IMR-90 (cell line): ENCODE results near the gene B9D1. TPM values are rescaled to one million over a fixed set of nuclear protein-coding genes. Genes with fewer than 3 reads are reported as not detected.

ENCODE experiments used
- ATAC-seq: fragments of 200-7000 bp; cut with Tn5 transposase; 2 replicates; pipeline ENCODE4 v1.9.1; 2020; ENCODE audit warnings: low read depth, mild to moderate bottlenecking, moderate library complexity
- BruUV-seq: library from RNA; stranded (reverse); fragments of 400-500 nt; replicated peaks from 2 replicates; lab custom pipeline; 2021; lab: Mats Ljungman, UMichigan
- CTCF ChIA-PET: fragments of 300-600 bp; formaldehyde crosslinking; extraction: SDS; loops from one replicate; lab custom pipeline; 2021; ENCODE audit warnings: antibody characterized with exemption; lab: Yijun Ruan, JAX
- POLR2A ChIA-PET: fragments of 300-600 bp; sonication (Branson Sonifier 250); formaldehyde crosslinking; loops from one replicate; lab custom pipeline; 2022; ENCODE audit warnings: antibody characterized with exemption; ENCODE audit not compliant: unreplicated experiment; lab: Charles Lee
- DNase-seq: peaks from one replicate; pipeline ENCODE4 v3.0.0; 2013
- H2AFZ ChIP-seq: replicated peaks from 2 replicates; pipeline ENCODE3; 2013; ENCODE audit warnings: low read length, mild to moderate bottlenecking; ENCODE audit not compliant: poor library complexity
- H2AK5ac ChIP-seq: 2 replicates; pipeline ENCODE4 v1.6.1; 2013; ENCODE audit warnings: low read depth, low read length, inconsistent platforms
- H2AK9ac ChIP-seq: replicated peaks from 2 replicates; pipeline ENCODE3; 2013; ENCODE audit warnings: mild to moderate bottlenecking, low read depth, low read length, moderate library complexity; ENCODE audit not compliant: poor library complexity
- H2BK120ac ChIP-seq: 2 replicates; pipeline ENCODE4 v1.6.1; 2013; ENCODE audit warnings: low read depth, low read length, inconsistent platforms
- H2BK15ac ChIP-seq: 3 replicates; pipeline ENCODE4 v1.6.1; 2013; ENCODE audit warnings: low read depth, low read length, inconsistent platforms
- H2BK20ac ChIP-seq: 2 replicates; pipeline ENCODE4 v1.6.1; 2013; ENCODE audit warnings: low read depth, mild to moderate bottlenecking, inconsistent platforms, low read length, moderate library complexity
- H2BK5ac ChIP-seq: 2 replicates; pipeline ENCODE4 v1.6.1; 2013; ENCODE audit warnings: mild to moderate bottlenecking, low read depth, low read length, inconsistent platforms; ENCODE audit not compliant: poor library complexity, severe bottlenecking
- H3K14ac ChIP-seq: replicated peaks from 2 replicates; pipeline ENCODE4 v1.6.1; 2013; ENCODE audit warnings: low read depth, low read length, inconsistent platforms
- H3K18ac ChIP-seq: 2 replicates; pipeline ENCODE4 v1.6.1; 2013; ENCODE audit warnings: low read depth, low read length, control low read depth
- H3K23ac ChIP-seq: 2 replicates; pipeline ENCODE4 v1.6.1; 2013; ENCODE audit warnings: low read depth, low read length, inconsistent platforms
- H3K27ac ChIP-seq: 2 replicates; pipeline ENCODE4 v1.5.1; 2013; ENCODE audit warnings: mild to moderate bottlenecking, control low read depth, low read length; ENCODE audit not compliant: insufficient read depth
- H3K27me3 ChIP-seq: 2 replicates; pipeline ENCODE4 v1.6.1; 2013; ENCODE audit warnings: low read length; ENCODE audit not compliant: control insufficient read depth, insufficient read depth
- H3K36me3 ChIP-seq: 2 replicates; pipeline ENCODE4 v1.6.1; 2013; ENCODE audit warnings: low read length, mixed read lengths; ENCODE audit not compliant: control insufficient read depth, insufficient read depth
- H3K4ac ChIP-seq: 2 replicates; pipeline ENCODE4 v1.6.1; 2013; ENCODE audit warnings: low read depth, low read length, inconsistent platforms
- H3K4me1 ChIP-seq: 2 replicates; pipeline ENCODE4 v1.6.1; 2013; ENCODE audit warnings: low read length, mixed read lengths; ENCODE audit not compliant: control insufficient read depth, insufficient read depth
- H3K4me2 ChIP-seq: 2 replicates; pipeline ENCODE4 v1.6.1; 2013; ENCODE audit warnings: low read depth, mild to moderate bottlenecking, control low read depth, low read length, moderate library complexity
- H3K4me3 ChIP-seq: 2 replicates; pipeline ENCODE4 v1.5.1; 2013; ENCODE audit warnings: low read depth, mild to moderate bottlenecking, control low read depth, low read length, moderate library complexity; ENCODE audit not compliant: insufficient read depth
- H3K56ac ChIP-seq: 2 replicates; pipeline ENCODE4 v1.6.1; 2013; ENCODE audit warnings: low read length, inconsistent platforms; ENCODE audit not compliant: insufficient read depth; ENCODE audit errors: extremely low read depth
- H3K79me1 ChIP-seq, 2 experiments: 2 replicates each; pipeline ENCODE4 v1.6.1; 2013; ENCODE audit warnings: low read length in 2 of 2, inconsistent platforms in 1 of 2, low read depth in 1 of 2
- H3K9ac ChIP-seq: 2 replicates; pipeline ENCODE4 v1.6.1; 2013; ENCODE audit warnings: low read depth, low read length, control low read depth
- H3K9me1 ChIP-seq: 2 replicates; pipeline ENCODE4 v1.6.1; 2013; ENCODE audit warnings: low read length, inconsistent platforms; ENCODE audit not compliant: insufficient read depth
- H3K9me3 ChIP-seq: 2 replicates; pipeline ENCODE4 v1.6.1; 2013; ENCODE audit warnings: low read length; ENCODE audit not compliant: control insufficient read depth, insufficient read depth
- H4K20me1 ChIP-seq: 2 replicates; pipeline ENCODE4 v1.6.1; 2013; ENCODE audit warnings: low read length, inconsistent platforms; ENCODE audit not compliant: insufficient read depth
- H4K5ac ChIP-seq: 2 replicates; pipeline ENCODE4 v1.6.1; 2013; ENCODE audit warnings: mild to moderate bottlenecking, low read depth, low read length, control low read depth
- H4K8ac ChIP-seq, 2 experiments: 2 replicates each; pipeline ENCODE4 v1.6.1; 2013; ENCODE audit warnings: low read depth in 2 of 2, low read length in 2 of 2, control low read depth in 1 of 2, inconsistent platforms in 1 of 2
- H4K91ac ChIP-seq: 2 replicates; pipeline ENCODE4 v1.6.1; 2013; ENCODE audit warnings: low read depth, low read length, inconsistent platforms; ENCODE audit not compliant: insufficient read depth
- BHLHE40 ChIP-seq: fragments of 150-350 bp; IDR thresholded peaks from 2 replicates; pipeline ENCODE4 v1.6.1; 2016; ENCODE audit warnings: mild to moderate bottlenecking, low read depth, low read length
- CEBPB ChIP-seq: IDR thresholded peaks from 2 replicates; pipeline ENCODE4 v1.6.1; 2012; ENCODE audit warnings: low read depth, low read length, improper control_type of control experiment
- FOS ChIP-seq: fragments of 150-350 bp; IDR thresholded peaks from 2 replicates; pipeline ENCODE4 v1.6.1; 2016; ENCODE audit warnings: low read depth, low read length
- MAFK ChIP-seq: IDR thresholded peaks from 2 replicates; pipeline ENCODE4 v1.6.1; 2012; ENCODE audit warnings: low read depth, low read length, improper control_type of control experiment
- NFE2L2 ChIP-seq: fragments of 150-350 bp; IDR thresholded peaks from 2 replicates; pipeline ENCODE4 v1.6.1; 2016; ENCODE audit warnings: low read depth, mild to moderate bottlenecking, low read length
- POLR2A ChIP-seq: IDR thresholded peaks from 2 replicates; pipeline ENCODE4 v1.6.1; 2012; ENCODE audit warnings: mild to moderate bottlenecking, low read depth, low read length
- WGBS, 2 experiments: methylation state at CpG; one replicate each; pipeline versions ENCODE4 v1.1.5 to v1.1.7; 2013; ENCODE audit warnings: missing lambda C conversion rate in 2 of 2; ENCODE audit not compliant: insufficient read length in 1 of 2; ENCODE audit errors: extremely low coverage in 2 of 2; 5-methylcytosine and 5-hydroxymethylcytosine counted together
- dilution Hi-C: fragments of 300-500 bp; cut with HindIII; formaldehyde crosslinking; loops from one replicate; pipeline ENCODE4 v1.14.3; 2018; ENCODE audit warnings: low sequenced_read_pairs; ENCODE audit not compliant: unreplicated experiment
- in situ Hi-C: fragments of 300-500 bp; cut with MboI; formaldehyde crosslinking; loops from 3 replicates; pipeline ENCODE4 v1.14.3; 2019; ENCODE audit warnings: low sequenced_read_pairs, inconsistent platforms, mixed read lengths
- intact Hi-C: fragments of 100-400 bp; cut with micrococcal nuclease; formaldehyde crosslinking; loops from 2 replicates; pipeline ENCODE4 v1.10.0; 2022
- polyA plus RNA-seq, 3 experiments: library from polyadenylated mRNA; depleted of rRNA; stranded (reverse); fragments of >200 nt; gene quantifications; 2 replicates each; pipeline ENCODE4 v1.2.3, GENCODE V29; 2012; ENCODE audit warnings: low replicate concordance in 1 of 3
- total RNA-seq: library from RNA; depleted of rRNA; stranded (reverse); fragments of >200 nt; gene quantifications from 2 replicates; pipeline ENCODE4 v1.2.3, GENCODE V29; 2012
- TF ChIP-seq, protein P1 (sequence below): fragments of 150-350 bp; IDR thresholded peaks from 2 replicates; pipeline ENCODE4 v1.6.1; 2016; ENCODE audit warnings: low read depth, mild to moderate bottlenecking, low read length, moderate library complexity, borderline replicate concordance

Gene B9D1
- total and polyA plus RNA-seq, 2 of the 4 experiments (the other 2 are of a cell fraction), result 42.5 to 43.8 TPM

DNA sequence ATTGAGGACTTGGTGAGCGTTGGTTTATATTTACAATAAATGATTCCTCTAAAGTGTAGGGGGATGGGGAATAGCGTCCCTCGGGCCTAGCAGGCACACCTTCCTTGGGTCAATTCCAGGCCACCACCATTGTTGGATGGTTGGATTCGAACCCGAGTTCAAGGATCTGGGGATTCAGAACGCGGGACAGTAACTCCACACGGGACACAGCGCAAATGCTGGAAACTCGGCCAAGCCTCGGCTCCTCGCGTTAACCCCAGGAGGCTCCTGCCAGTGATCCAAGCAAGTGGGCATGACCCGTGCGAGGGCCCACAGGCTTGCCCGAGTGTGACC is 613 bp downstream of the B9D1 start:
- DNase-seq (no peak), ATAC-seq (no peak)
- in situ Hi-C loops, result loop anchor here (5.0 kb wide), 2 partner anchors 85 to 400 kb away; no protein-coding TSS in a partner anchor
- Histone ChIP-seq H3K9me1 (peaks cover 9% of the 10 kb centered on the region), H3K27me3 (no peaks in the 10 kb centered on the region), H2BK15ac (peak overlapping the region; percentile 35; the same call in 2 of the 3 replicates), H2BK20ac (peak overlapping the region; percentile 6; the same call in 1 of the 2 replicates), H4K5ac (peak overlapping the region; percentile 50), H2BK5ac (peak overlapping the region; percentile 34), H3K27ac (peak overlapping the region; percentile 36), H3K4me1 (peaks cover 10% of the 10 kb centered on the region), H2AFZ (peak overlapping the region; percentile 99), H3K4me3 (peak overlapping the region; percentile 77), H3K14ac (peak overlapping the region; percentile 94), H3K4ac (peak overlapping the region; percentile 93), H3K9me3 (no peaks in the 10 kb centered on the region), H4K20me1 (no peaks in the 10 kb centered on the region), H3K4me2 (peak overlapping the region; percentile 85), H3K18ac (peak overlapping the region; percentile 13; the same call in 1 of the 2 replicates), H3K36me3 (peaks cover 4% of the 10 kb centered on the region; the same call in 1 of the 2 replicates), H2AK9ac (peak overlapping the region; percentile 92), H4K8ac (peak overlapping the region; percentile 88 to 91), H3K79me1 (peaks cover 4 to 11% of the 10 kb centered on the region in 2 experiments; a peak in 3 of 4 replicates), H3K56ac (no peak overlapping the region), H4K91ac (peak overlapping the region; percentile 53), H2BK120ac (peak overlapping the region; percentile 44), H3K23ac (peak overlapping the region; percentile 92), H2AK5ac (peak overlapping the region; percentile 93), H3K9ac (peak overlapping the region; percentile 68)
- no TSS peak for BruUV-seq
- 13% methylated on average over 13 of the region's 16 CpGs; no CpG with 5 or more reads in 1 of the 2 experiments for WGBS, 2 experiments
- TF ChIP-seq FOS, result no peak
- no peak for TF ChIP-seq NFE2L2
- TF ChIP-seq, protein P1, sequence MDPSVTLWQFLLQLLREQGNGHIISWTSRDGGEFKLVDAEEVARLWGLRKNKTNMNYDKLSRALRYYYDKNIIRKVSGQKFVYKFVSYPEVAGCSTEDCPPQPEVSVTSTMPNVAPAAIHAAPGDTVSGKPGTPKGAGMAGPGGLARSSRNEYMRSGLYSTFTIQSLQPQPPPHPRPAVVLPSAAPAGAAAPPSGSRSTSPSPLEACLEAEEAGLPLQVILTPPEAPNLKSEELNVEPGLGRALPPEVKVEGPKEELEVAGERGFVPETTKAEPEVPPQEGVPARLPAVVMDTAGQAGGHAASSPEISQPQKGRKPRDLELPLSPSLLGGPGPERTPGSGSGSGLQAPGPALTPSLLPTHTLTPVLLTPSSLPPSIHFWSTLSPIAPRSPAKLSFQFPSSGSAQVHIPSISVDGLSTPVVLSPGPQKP, result no peak
- no peak for TF ChIP-seq CEBPB
- no peak for TF ChIP-seq BHLHE40
- TF ChIP-seq MAFK, result no peak
- TF ChIP-seq POLR2A, result no peak
- ChIA-PET CTCF (interaction anchor here (1.8 to 2.2 kb wide), 3 partner anchors 48 to 392 kb away, joined by 6 to 44 read pairs (median 12); partner anchors contain the start of gene RNF112), POLR2A (interaction anchor here (1.1 kb wide), 1 partner anchor 85 kb away, joined by 4 read pairs; no protein-coding TSS in a partner anchor)
- dilution Hi-C loops, result no loop called here
- intact Hi-C loops, result loop anchor here (1.0 to 5.0 kb wide), 5 partner anchors 25 to 400 kb away; partner anchors contain the start of genes ALDH3A2 and MFAP4
